GM12878 (cell line): ENCODE results near the gene HSPB7. TPM values are rescaled to one million over a fixed set of nuclear protein-coding genes. Genes with fewer than 3 reads are reported as not detected.

Experiments used
- ATF2 ChIP-seq: IDR thresholded peaks from 2 replicates; pipeline ENCODE4 v1.6.1; 2012; ENCODE audit warnings: low read length, inconsistent platforms
- DPF2 ChIP-seq: fragments of 450-650 bp; IDR thresholded peaks from 2 replicates; pipeline ENCODE4 v1.6.1; 2017; ENCODE audit warnings: mild to moderate bottlenecking
- E4F1 ChIP-seq: fragments of 450-650 bp; IDR thresholded peaks from 2 replicates; pipeline ENCODE4 v1.6.1; 2018; ENCODE audit warnings: borderline replicate concordance, mild to moderate bottlenecking; ENCODE audit not compliant: partially characterized antibody
- HDAC6 ChIP-seq: fragments of 200-600 bp; sonication (generic); IDR thresholded peaks from one replicate; pipeline ENCODE4 v1.8.0; 2017; ENCODE audit warnings: antibody characterized with exemption; ENCODE audit not compliant: unreplicated experiment
- MYC ChIP-seq: IDR thresholded peaks from 2 replicates; pipeline ENCODE4 v1.6.1; 2011; ENCODE audit warnings: mild to moderate bottlenecking, low read length, moderate library complexity, inconsistent platforms; ENCODE audit not compliant: insufficient read depth, insufficient replicate concordance, insufficient read length, severe bottlenecking
- NR2F1 ChIP-seq: fragments of 450-650 bp; conservative IDR thresholded peaks from 2 replicates; pipeline ENCODE4 v1.6.1; 2017; ENCODE audit warnings: mild to moderate bottlenecking
- NRF1 ChIP-seq: conservative IDR thresholded peaks from 2 replicates; pipeline ENCODE4 v1.6.1; 2011; ENCODE audit warnings: mild to moderate bottlenecking, low read depth, low read length, improper control_type of control experiment
- POLR2A ChIP-seq: IDR thresholded peaks from 2 replicates; pipeline ENCODE4 v1.6.1; 2011; ENCODE audit warnings: low read depth, mild to moderate bottlenecking, low read length
- SIN3A ChIP-seq: IDR thresholded peaks from 2 replicates; pipeline ENCODE4 v1.6.1; 2012; ENCODE audit warnings: low read depth, low read length, improper control_type of control experiment
- TAF1 ChIP-seq: IDR thresholded peaks from 2 replicates; pipeline ENCODE4 v1.6.1; 2011; ENCODE audit warnings: mild to moderate bottlenecking, low read depth, low read length, borderline replicate concordance
- TBL1XR1 ChIP-seq: IDR thresholded peaks from 2 replicates; pipeline ENCODE4 v1.6.1; 2012; ENCODE audit warnings: low read depth, low read length, improper control_type of control experiment
- ZBTB40 ChIP-seq: fragments of 450-650 bp; IDR thresholded peaks from 2 replicates; pipeline ENCODE4 v1.6.1; 2016; ENCODE audit warnings: mild to moderate bottlenecking, moderate library complexity, borderline replicate concordance
- ZNF274 ChIP-seq: IDR thresholded peaks from one replicate; pipeline ENCODE4 v1.8.0; 2011; ENCODE audit not compliant: insufficient read length, insufficient read depth
- polyA plus RNA-seq, 11 experiments: library from polyadenylated mRNA; depleted of rRNA in 4 of 11; unstranded in 6 of 11; stranded (reverse) in 5 of 11; fragments of >200 nt; fragmentation: Nextera tagmentation in 4 of 11; fragmentation: Illumina TruSeq in 1 of 11; extraction: Ambion mirVana in 4 of 11; extraction: Trizol in 1 of 11; gene quantifications; 1 replicate in 1 of 11; 2 replicates in 10 of 11; pipeline versions ENCODE4 v1.2.1 to v1.2.3, GENCODE V29; 2011 to 2016; ENCODE audit warnings: inconsistent platforms in 2 of 11, missing spikeins in 2 of 11, low read depth in 1 of 11
- total RNA-seq, 4 experiments: library from RNA; depleted of rRNA in 3 of 4; stranded (reverse); fragments of >200 nt in 3 of 4; fragmentation: Illumina TruSeq in 1 of 4; extraction: Trizol in 1 of 4; gene quantifications; 2 replicates each; pipeline versions ENCODE4 v1.2.1 to v1.2.3, GENCODE V29; 2013 to 2021
- TF ChIP-seq, protein P1 (sequence below): IDR thresholded peaks from 2 replicates; pipeline ENCODE4 v1.6.1; 2011; ENCODE audit warnings: low read depth, low read length, improper control_type of control experiment, borderline replicate concordance
- TF ChIP-seq, protein P2 (sequence below): fragments of 450-650 bp; IDR thresholded peaks from 2 replicates; pipeline ENCODE4 v1.6.1; 2017; ENCODE audit warnings: mild to moderate bottlenecking

The HSPB7 gene
- total and polyA plus RNA-seq, 10 of the 15 experiments (the other 5 are each of a cell fraction or from before 2014, with no cell fraction given): 0.34 TPM; not detected in 9

- TF ChIP-seq ZBTB40 (peak; percentile 85; the same call in 1 of the 2 replicates), NR2F1 (0 out of 2 replicates have a peak, but pooled peaks have one; percentile 63), TBL1XR1 (peak; percentile 45; the same call in 1 of the 2 replicates), DPF2 (peak; percentile 36; the same call in 1 of the 2 replicates), NRF1 (peak; percentile 99), ATF2 (no peak), TAF1 (peak; percentile 71; the same call in 1 of the 2 replicates), MYC (peak; percentile 11), E4F1 (peak; percentile 36), ZNF274 (no peak), HDAC6 (no peak), SIN3A (peak; percentile 66), POLR2A (peak; percentile 78)
- TF ChIP-seq, protein P1, sequence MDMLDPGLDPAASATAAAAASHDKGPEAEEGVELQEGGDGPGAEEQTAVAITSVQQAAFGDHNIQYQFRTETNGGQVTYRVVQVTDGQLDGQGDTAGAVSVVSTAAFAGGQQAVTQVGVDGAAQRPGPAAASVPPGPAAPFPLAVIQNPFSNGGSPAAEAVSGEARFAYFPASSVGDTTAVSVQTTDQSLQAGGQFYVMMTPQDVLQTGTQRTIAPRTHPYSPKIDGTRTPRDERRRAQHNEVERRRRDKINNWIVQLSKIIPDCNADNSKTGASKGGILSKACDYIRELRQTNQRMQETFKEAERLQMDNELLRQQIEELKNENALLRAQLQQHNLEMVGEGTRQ: no peak
- TF ChIP-seq, protein P2, sequence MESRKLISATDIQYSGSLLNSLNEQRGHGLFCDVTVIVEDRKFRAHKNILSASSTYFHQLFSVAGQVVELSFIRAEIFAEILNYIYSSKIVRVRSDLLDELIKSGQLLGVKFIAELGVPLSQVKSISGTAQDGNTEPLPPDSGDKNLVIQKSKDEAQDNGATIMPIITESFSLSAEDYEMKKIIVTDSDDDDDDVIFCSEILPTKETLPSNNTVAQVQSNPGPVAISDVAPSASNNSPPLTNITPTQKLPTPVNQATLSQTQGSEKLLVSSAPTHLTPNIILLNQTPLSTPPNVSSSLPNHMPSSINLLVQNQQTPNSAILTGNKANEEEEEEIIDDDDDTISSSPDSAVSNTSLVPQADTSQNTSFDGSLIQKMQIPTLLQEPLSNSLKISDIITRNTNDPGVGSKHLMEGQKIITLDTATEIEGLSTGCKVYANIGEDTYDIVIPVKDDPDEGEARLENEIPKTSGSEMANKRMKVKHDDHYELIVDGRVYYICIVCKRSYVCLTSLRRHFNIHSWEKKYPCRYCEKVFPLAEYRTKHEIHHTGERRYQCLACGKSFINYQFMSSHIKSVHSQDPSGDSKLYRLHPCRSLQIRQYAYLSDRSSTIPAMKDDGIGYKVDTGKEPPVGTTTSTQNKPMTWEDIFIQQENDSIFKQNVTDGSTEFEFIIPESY: no peak
These were observed 41.8 kb downstream of the HSPB7 start, which contains the start of gene ZBTB17 (continued) for GRCh38 chr1:15975805-15976680.
